GM19372 (cell line): ENCODE data around the gene TMEM243.
"Not testable (repeated sequence)": the region's sequence is repeated elsewhere in the genome, so short reads cannot be mapped to it uniquely, and the experiment has no call there.

ENCODE experiments used
- ATAC-seq: cut with Tn5 transposase; IDR thresholded peaks from one replicate; pipeline ENCODE4 v1.9.1; 2021; ENCODE audit warnings: mild to moderate bottlenecking, low read depth, moderate library complexity; ENCODE audit not compliant: unreplicated experiment

TMEM243 gene

GRCh38 chr7:87219545-87220025, at the start of gene TMEM243:
TSS of gene TMEM243 (minus strand) at chr7:87219732. CDS start at chr7:87219503, 229 bp downstream.
- ATAC-seq, result peak; percentile 40

GRCh38 chr7:87267239-87267900, 47.8 kb upstream of the TMEM243 start:
- peak; percentile 68 for ATAC-seq

GRCh38 chr7:87263537-87263936, 44.0 kb upstream of the TMEM243 start:
- ATAC-seq, result no peak

GRCh38 chr7:87253589-87254087, 34.1 kb upstream of the TMEM243 start:
- ATAC-seq, result no peak

GRCh38 chr7:87245671-87246070, 26.1 kb upstream of the TMEM243 start:
- not testable (repeated sequence) for ATAC-seq

GRCh38 chr7:87238464-87239051, 19.0 kb upstream of the TMEM243 start:
- ATAC-seq, result not testable (repeated sequence)

GRCh38 chr7:87234949-87235348, 15.4 kb upstream of the TMEM243 start:
- ATAC-seq, result no peak

- no peak for ATAC-seq
Measured at GRCh38 chr7:87231711-87232110, 12.2 kb upstream of the TMEM243 start.

- no peak for ATAC-seq
Measured at GRCh38 chr7:87231258-87231657, 11.7 kb upstream of the TMEM243 start.

GRCh38 chr7:87226495-87226894, 7.0 kb upstream of the TMEM243 start:
- no peak for ATAC-seq

GRCh38 chr7:87225696-87226095, 6.2 kb upstream of the TMEM243 start:
- no peak for ATAC-seq

GRCh38 chr7:87223666-87224065, 4.1 kb upstream of the TMEM243 start:
- ATAC-seq, result no peak

- ATAC-seq, result no peak
Measured at GRCh38 chr7:87220734-87221215, 1.2 kb upstream of the TMEM243 start.

- ATAC-seq, result peak; percentile 40
Measured at GRCh38 chr7:87220026-87220733, 648 bp upstream of the TMEM243 start.

GRCh38 chr7:87218796-87219544, 562 bp downstream of the TMEM243 start:
- no peak for ATAC-seq

- no peak for ATAC-seq
Measured at GRCh38 chr7:87217983-87218653, 1.4 kb downstream of the TMEM243 start.

GRCh38 chr7:87216701-87217508, 2.6 kb downstream of the TMEM243 start:
- peak; percentile 48 for ATAC-seq

GRCh38 chr7:87215046-87215445, 4.5 kb downstream of the TMEM243 start:
- no peak for ATAC-seq

- ATAC-seq, result no peak
Measured at GRCh38 chr7:87213811-87214210, 5.7 kb downstream of the TMEM243 start.
